Measurements from ENCODE around the gene C17orf100.

DNA sequence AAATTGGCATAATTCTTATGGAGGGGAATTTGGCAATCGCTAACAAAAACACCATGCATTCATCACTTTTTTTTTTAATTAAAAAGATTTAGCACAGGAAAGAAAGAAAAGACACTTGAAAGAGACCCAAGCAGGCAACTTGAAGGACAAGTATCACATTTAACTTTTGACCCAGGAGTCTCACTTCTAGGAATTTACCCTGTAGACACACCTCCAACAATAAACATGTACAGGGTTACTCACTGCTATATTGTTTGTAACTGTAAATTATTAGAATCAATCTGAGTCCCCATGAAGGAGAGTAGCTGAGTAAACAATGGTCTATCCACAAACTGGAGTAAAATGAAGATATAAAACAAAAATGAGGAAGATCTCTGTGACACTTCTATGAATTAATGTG lies 21.2 kb upstream of the C17orf100 start:
- TF ChIP-seq POLR2A (IDR thresholded peaks at IDR 0.05; ENCODE audit: low read length) (no peak), GATA1 (IDR thresholded peaks at IDR 0.05; ENCODE audit: low read depth, low read length) (no peak)
